VCaP (cell line): ENCODE measurements around the gene LCE2D.
"Not testable (repeated sequence)": the region's sequence is repeated elsewhere in the genome, so short reads cannot be mapped to it uniquely, and the experiment has no call there.

Source experiments
- H3K27ac ChIP-seq: fragments of 450-650 bp; 2 replicates; pipeline ENCODE4 v1.5.1; 2017
- CTCF ChIP-seq: fragments of 450-650 bp; conservative IDR thresholded peaks from 2 replicates; pipeline ENCODE4 v1.5.1; 2017; ENCODE audit warnings: mild to moderate bottlenecking, moderate library complexity

The LCE2D gene

GRCh38 chr1:152667648-152668047 lies 4.5 kb downstream of the LCE2D start:
- TF ChIP-seq CTCF: no peak
- no peak overlapping the region for H3K27ac ChIP-seq

GRCh38 chr1:152673016-152673415 lies 9.8 kb downstream of the LCE2D start:
- H3K27ac ChIP-seq: no peak overlapping the region
- no peak for TF ChIP-seq CTCF

GRCh38 chr1:152674983-152675382 lies 11.8 kb downstream of the LCE2D start, which contains the start of gene LCE2C:
Gene LCE2C (plus strand): TSS chr1:152675279. CDS start chr1:152676016, 737 bp downstream.
- H3K27ac ChIP-seq: not testable (repeated sequence)

- no peak for TF ChIP-seq CTCF
- no peak overlapping the region for H3K27ac ChIP-seq
Measured at GRCh38 chr1:152679459-152679858, 16.3 kb downstream of the LCE2D start.

- no peak for TF ChIP-seq CTCF
- H3K27ac ChIP-seq: no peak overlapping the region
Measured at GRCh38 chr1:152681616-152682015, 18.4 kb downstream of the LCE2D start.

GRCh38 chr1:152683846-152684245 lies 20.7 kb downstream of the LCE2D start:
- TF ChIP-seq CTCF: no peak
- H3K27ac ChIP-seq: no peak overlapping the region

- not testable (repeated sequence) for H3K27ac ChIP-seq
Measured at GRCh38 chr1:152685823-152686222, 22.6 kb downstream of the LCE2D start, which contains the start of gene LCE2B. Gene LCE2B (plus strand): TSS chr1:152686123. CDS start chr1:152686844, 721 bp downstream.

GRCh38 chr1:152697701-152698600 lies 34.8 kb downstream of the LCE2D start, which contains the start of gene LCE2A:
Gene LCE2A (plus strand): TSS chr1:152698345. CDS start chr1:152698902, 557 bp downstream.
- H3K27ac ChIP-seq: no peak within 1 kb of the TSS
- TF ChIP-seq CTCF: no peak
